ENCODE data around the gene KHDRBS1. TPM values are rescaled to one million over a fixed set of nuclear protein-coding genes. Genes with fewer than 3 reads are reported as not detected.
"Not testable (repeated sequence)": the region's sequence is repeated elsewhere in the genome, so short reads cannot be mapped to it uniquely, and the experiment has no call there.

The KHDRBS1 gene
- total RNA-seq, 6 donors from 2014 or later: 52.4 to 101 (median 91.9) TPM

GRCh38 chr1:32073299-32074229 lies 59.9 kb downstream of the KHDRBS1 start:
- DNase-seq (no peak), ATAC-seq (ENCODE audit: low FRiP score in 2 of 2) (peak; percentile 0 to 63)
- H3K27me3 ChIP-seq: no peaks in the 10 kb centered on the region
- H3K4me1 ChIP-seq: peaks cover 17 to 32% (median 19%) of the 10 kb centered on the region in 4 donors
- H3K4me3 ChIP-seq: peak overlapping the region; percentile 54 to 90 (median 75)
- H3K9me3 ChIP-seq: no peaks in the 10 kb centered on the region
- 33 to 36% methylated on average over 23 to 28 of the region's 28 CpGs for WGBS, 2 donors
- H3K27ac ChIP-seq: peak overlapping the region; percentile 81 to 95 (median 88)
- TF ChIP-seq CTCF (IDR thresholded peaks at IDR 0.05): no peak
- no peak for TF ChIP-seq POLR2A (IDR thresholded peaks at IDR 0.05)
- TF ChIP-seq EP300 (IDR thresholded peaks at IDR 0.05): no peak
- TF ChIP-seq POLR2AphosphoS5 (IDR thresholded peaks at IDR 0.05): no peak
- peaks cover 6 to 31% (median 26%) of the 10 kb centered on the region in 4 donors for H3K36me3 ChIP-seq

GRCh38 chr1:32074841-32075240 lies 61.2 kb downstream of the KHDRBS1 start:
- no peak for TF ChIP-seq CTCF (IDR thresholded peaks at IDR 0.05)
- TF ChIP-seq EP300 (IDR thresholded peaks at IDR 0.05): no peak
- TF ChIP-seq POLR2A (IDR thresholded peaks at IDR 0.05): no peak
- TF ChIP-seq POLR2AphosphoS5 (IDR thresholded peaks at IDR 0.05): no peak
- H3K27me3 ChIP-seq: no peaks in the 10 kb centered on the region
- H3K4me1 ChIP-seq: peaks cover 17 to 24% (median 19%) of the 10 kb centered on the region in 4 donors
- DNase-seq (no peak), ATAC-seq (ENCODE audit: low FRiP score in 2 of 2) (no peak)
- peaks cover 11 to 44% (median 34%) of the 10 kb centered on the region in 4 donors for H3K36me3 ChIP-seq
- 93 to 100% methylated on average over 1 to 9 of the region's 9 CpGs for WGBS, 2 donors
- no peaks in the 10 kb centered on the region for H3K9me3 ChIP-seq
- no peak overlapping the region for H3K4me3 ChIP-seq
- H3K27ac ChIP-seq: no peak overlapping the region

DNA sequence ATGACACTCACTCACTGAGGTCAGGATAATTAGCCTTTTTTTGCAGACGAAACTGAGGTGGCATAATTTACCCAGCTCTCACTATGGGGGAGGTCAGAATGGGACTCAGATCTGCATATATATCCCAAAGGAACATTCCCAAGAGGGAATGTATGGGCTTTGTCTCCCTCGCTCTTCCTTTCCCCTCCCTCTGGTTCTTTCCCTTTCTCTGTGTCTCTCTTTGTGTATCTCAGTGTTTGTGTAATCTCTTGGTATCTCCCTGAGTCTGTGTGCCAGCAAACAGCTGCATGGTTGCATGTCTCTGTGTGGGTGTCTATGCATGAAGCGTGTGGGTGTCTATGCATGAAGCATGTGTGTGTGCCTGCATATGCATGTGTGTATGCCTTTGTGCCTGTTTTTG lies 63.8 kb downstream of the KHDRBS1 start:
- H3K27me3 ChIP-seq: no peaks in the 10 kb centered on the region
- no peak for TF ChIP-seq POLR2AphosphoS5 (IDR thresholded peaks at IDR 0.05)
- TF ChIP-seq EP300 (IDR thresholded peaks at IDR 0.05): no peak
- TF ChIP-seq POLR2A (IDR thresholded peaks at IDR 0.05): no peak
- TF ChIP-seq CTCF (IDR thresholded peaks at IDR 0.05): no peak
- no peaks in the 10 kb centered on the region for H3K9me3 ChIP-seq
- H3K27ac ChIP-seq: no peak overlapping the region
- no peak for ATAC-seq (ENCODE audit: low FRiP score in 2 of 2)
- H3K4me1 ChIP-seq: peaks cover 7 to 13% (median 9%) of the 10 kb centered on the region in 4 donors
- 86 to 92% methylated on average over 3 of the region's 3 CpGs for WGBS, 2 donors
- H3K36me3 ChIP-seq: peaks cover 11 to 59% (median 38%) of the 10 kb centered on the region in 4 donors
- no peak for DNase-seq
- no peak overlapping the region for H3K4me3 ChIP-seq

- ATAC-seq (ENCODE audit: low FRiP score in 2 of 2) (no peak), DNase-seq (no peak)
- Histone ChIP-seq H3K27me3 (no peaks in the 10 kb centered on the region), H3K36me3 (peaks cover 7 to 74% (median 30%) of the 10 kb centered on the region in 4 donors), H3K4me3 (no peak overlapping the region), H3K4me1 (peaks cover 0 to 3% (median 0%) of the 10 kb centered on the region in 4 donors), H3K9me3 (no peaks in the 10 kb centered on the region), H3K27ac (no peak overlapping the region)
- 32 to 74% methylated on average over 1 of the region's 1 CpG for WGBS, 2 donors
- no peak for TF ChIP-seq POLR2A (IDR thresholded peaks at IDR 0.05)
- no peak for TF ChIP-seq CTCF (IDR thresholded peaks at IDR 0.05)
- no peak for TF ChIP-seq POLR2AphosphoS5 (IDR thresholded peaks at IDR 0.05)
- no peak for TF ChIP-seq EP300 (IDR thresholded peaks at IDR 0.05)
These were observed 68.4 kb downstream of the KHDRBS1 start for GRCh38 chr1:32082022-32082421.

DNA sequence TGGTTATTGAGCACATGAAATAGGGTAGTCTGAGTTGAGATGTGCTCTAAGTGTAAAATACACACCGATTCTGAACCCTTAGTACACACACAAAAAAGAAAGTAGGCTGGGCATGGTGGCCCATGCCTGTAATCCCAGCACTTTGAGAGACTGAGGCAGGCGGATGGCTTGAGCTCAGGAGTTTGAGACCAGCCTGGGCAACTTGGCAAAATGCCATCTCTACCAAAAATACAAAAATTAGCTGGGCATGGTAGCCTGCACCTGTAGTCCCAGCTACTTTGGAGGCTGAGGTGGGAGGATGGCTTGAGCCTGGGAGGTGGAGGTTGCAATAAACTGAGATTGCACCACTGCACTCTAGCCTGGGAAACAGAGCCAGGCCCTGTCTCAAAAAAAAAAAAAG lies 72.7 kb downstream of the KHDRBS1 start:
- not testable (repeated sequence) for H3K27ac ChIP-seq; H3K27me3 ChIP-seq; H3K4me3 ChIP-seq; H3K9me3 ChIP-seq; DNase-seq; ATAC-seq (ENCODE audit: low FRiP score in 2 of 2); H3K4me1 ChIP-seq
- peaks cover 0 to 61% (median 15%) of the 10 kb centered on the region in 4 donors for H3K36me3 ChIP-seq
- WGBS, 2 donors: 96 to 100% methylated on average over 2 of the region's 2 CpGs
